WTC11 (cell line): ENCODE measurements around the gene KDM3B. TPM values are rescaled to one million over a fixed set of nuclear protein-coding genes. Genes with fewer than 3 reads are reported as not detected.

Experiments used
- ATAC-seq: fragments of 200-7000 bp; cut with Tn5 transposase; 2 replicates; pipeline ENCODE4 v1.10.0; 2021; ENCODE audit warnings: mild to moderate bottlenecking, moderate library complexity
- CTCF ChIA-PET: fragments of 300-600 bp; sonication (Branson Sonifier 250); formaldehyde crosslinking; loops from one replicate; lab custom pipeline; 2021; ENCODE audit warnings: antibody characterized with exemption; lab: Charles Lee
- POLR2A ChIA-PET: fragments of 350-600 bp; sonication (Branson Sonifier 250); formaldehyde crosslinking; loops from one replicate; lab custom pipeline; 2021; ENCODE audit warnings: antibody characterized with exemption; lab: Charles Lee
- DNase-seq: peaks from one replicate; pipeline ENCODE4 v3.0.0; 2021; ENCODE audit warnings: low spot score
- H3K27ac Mint-ChIP-seq: 2 replicates; pipeline ENCODE4 v1.8.0; 2021; ENCODE audit warnings: mixed read lengths
- H3K27me3 Mint-ChIP-seq: 2 replicates; pipeline ENCODE4 v1.8.0; 2021; ENCODE audit warnings: low read depth, mild to moderate bottlenecking, moderate library complexity, mixed read lengths
- H3K36me3 Mint-ChIP-seq: 2 replicates; pipeline ENCODE4 v1.8.0; 2021; ENCODE audit warnings: mixed read lengths
- H3K4me1 Mint-ChIP-seq: 2 replicates; pipeline ENCODE4 v1.8.0; 2022; ENCODE audit warnings: mixed read lengths
- H3K4me3 Mint-ChIP-seq: 2 replicates; pipeline ENCODE4 v1.8.0; 2021; ENCODE audit warnings: mild to moderate bottlenecking, moderate library complexity, mixed read lengths
- H3K9me3 Mint-ChIP-seq: 2 replicates; pipeline ENCODE4 v1.8.0; 2021; ENCODE audit warnings: mixed read lengths
- GABPB1 ChIP-seq: sonication (generic); formaldehyde crosslinking; IDR thresholded peaks from 2 replicates; pipeline ENCODE4 v1.8.1; 2023; ENCODE audit warnings: mild to moderate bottlenecking, missing genetic modification reagents
- GTF2I ChIP-seq: fragments of 250-450 bp; sonication (Bioruptor Pico); conservative IDR thresholded peaks from 2 replicates; pipeline ENCODE4 v1.4.0; 2021; ENCODE audit warnings: mild to moderate bottlenecking
- KAT7 ChIP-seq: sonication (generic); formaldehyde crosslinking; IDR thresholded peaks from 2 replicates; pipeline ENCODE4 v1.8.1; 2023; ENCODE audit warnings: missing genetic modification reagents, mild to moderate bottlenecking, borderline replicate concordance
- MLX ChIP-seq: sonication (generic); formaldehyde crosslinking; IDR thresholded peaks from 2 replicates; pipeline ENCODE4 v1.8.1; 2023; ENCODE audit warnings: mild to moderate bottlenecking, missing genetic modification reagents, moderate library complexity
- NFATC4 ChIP-seq: fragments of 250-450 bp; sonication (Bioruptor Pico); IDR thresholded peaks from 2 replicates; pipeline ENCODE4 v1.9.0; 2021; ENCODE audit warnings: mild to moderate bottlenecking
- PRRX2 ChIP-seq: fragments of 250-450 bp; sonication (Bioruptor Pico); IDR thresholded peaks from 2 replicates; pipeline ENCODE4 v1.8.0; 2021; ENCODE audit warnings: mild to moderate bottlenecking
- SOX15 ChIP-seq: fragments of 250-450 bp; sonication (Bioruptor Pico); IDR thresholded peaks from 2 replicates; pipeline ENCODE4 v1.9.0; 2021; ENCODE audit warnings: mild to moderate bottlenecking
- STAT6 ChIP-seq: sonication (generic); formaldehyde crosslinking; conservative IDR thresholded peaks from 2 replicates; pipeline ENCODE4 v1.8.1; 2023; ENCODE audit warnings: mild to moderate bottlenecking, low read depth, missing genetic modification reagents, moderate library complexity
- TCF7 ChIP-seq: sonication (generic); formaldehyde crosslinking; IDR thresholded peaks from 2 replicates; pipeline ENCODE4 v1.8.0; 2022; ENCODE audit warnings: mild to moderate bottlenecking, low read depth, missing genetic modification reagents, moderate library complexity
- TEAD1 ChIP-seq: sonication (generic); formaldehyde crosslinking; IDR thresholded peaks from 2 replicates; pipeline ENCODE4 v1.8.0; 2022; ENCODE audit warnings: mild to moderate bottlenecking, missing genetic modification reagents
- ZBTB21 ChIP-seq: sonication (generic); formaldehyde crosslinking; IDR thresholded peaks from 2 replicates; pipeline ENCODE4 v1.8.1; 2023; ENCODE audit warnings: mild to moderate bottlenecking, missing genetic modification reagents, borderline replicate concordance
- ZBTB43 ChIP-seq: sonication (generic); formaldehyde crosslinking; IDR thresholded peaks from 2 replicates; pipeline ENCODE4 v1.8.1; 2023; ENCODE audit warnings: mild to moderate bottlenecking, missing genetic modification reagents
- ZNF138 ChIP-seq: sonication (generic); formaldehyde crosslinking; conservative IDR thresholded peaks from 2 replicates; pipeline ENCODE4 v1.8.1; 2022; ENCODE audit warnings: mild to moderate bottlenecking, moderate library complexity, missing genetic modification reagents
- ZNF317 ChIP-seq: sonication (generic); formaldehyde crosslinking; IDR thresholded peaks from 2 replicates; pipeline ENCODE4 v1.8.1; 2023; ENCODE audit warnings: low read depth, mild to moderate bottlenecking, moderate library complexity, missing genetic modification reagents, borderline replicate concordance
- ZNF423 ChIP-seq: fragments of 250-450 bp; sonication (Bioruptor Pico); IDR thresholded peaks from 2 replicates; pipeline ENCODE4 v2.1.2; 2022; ENCODE audit warnings: mild to moderate bottlenecking, moderate library complexity
- total RNA-seq: library from RNA; stranded (reverse); gene quantifications from 3 replicates; pipeline ENCODE4 v1.2.3, GENCODE V29; 2021
- TF ChIP-seq, protein P1 (sequence below): fragments of 250-450 bp; sonication (Bioruptor Pico); IDR thresholded peaks from 2 replicates; pipeline ENCODE4 v1.9.0; 2021; ENCODE audit warnings: mild to moderate bottlenecking, borderline replicate concordance
- TF ChIP-seq, protein P2 (sequence below): fragments of 250-450 bp; sonication (Bioruptor Pico); IDR thresholded peaks from 2 replicates; pipeline ENCODE4 v1.9.0; 2021; ENCODE audit warnings: moderate library complexity, mild to moderate bottlenecking, inconsistent platforms, borderline replicate concordance
- TF ChIP-seq, protein P3 (sequence below): sonication (generic); formaldehyde crosslinking; IDR thresholded peaks from 2 replicates; pipeline ENCODE4 v1.8.0; 2022; ENCODE audit warnings: mild to moderate bottlenecking, missing genetic modification reagents
- TF ChIP-seq, protein P4 (sequence below): sonication (generic); formaldehyde crosslinking; IDR thresholded peaks from 2 replicates; pipeline ENCODE4 v1.8.1; 2023; ENCODE audit warnings: mild to moderate bottlenecking, missing genetic modification reagents, borderline replicate concordance

Gene KDM3B
- total RNA-seq, 1 experiment from 2014 or later, result 87.9 TPM

- TF ChIP-seq MLX (CRISPR knock-in tag) (no peak), ZNF317 (no peak), TCF7 (CRISPR knock-in tag) (no peak), SOX15 (CRISPR knock-in tag) (no peak), TEAD1 (no peak), ZNF138 (no peak), ZBTB43 (CRISPR knock-in tag) (no peak), GABPB1 (CRISPR knock-in tag) (no peak), KAT7 (CRISPR knock-in tag) (no peak), STAT6 (CRISPR knock-in tag) (no peak), GTF2I (CRISPR knock-in tag) (no peak)
- TF ChIP-seq, protein P1, sequence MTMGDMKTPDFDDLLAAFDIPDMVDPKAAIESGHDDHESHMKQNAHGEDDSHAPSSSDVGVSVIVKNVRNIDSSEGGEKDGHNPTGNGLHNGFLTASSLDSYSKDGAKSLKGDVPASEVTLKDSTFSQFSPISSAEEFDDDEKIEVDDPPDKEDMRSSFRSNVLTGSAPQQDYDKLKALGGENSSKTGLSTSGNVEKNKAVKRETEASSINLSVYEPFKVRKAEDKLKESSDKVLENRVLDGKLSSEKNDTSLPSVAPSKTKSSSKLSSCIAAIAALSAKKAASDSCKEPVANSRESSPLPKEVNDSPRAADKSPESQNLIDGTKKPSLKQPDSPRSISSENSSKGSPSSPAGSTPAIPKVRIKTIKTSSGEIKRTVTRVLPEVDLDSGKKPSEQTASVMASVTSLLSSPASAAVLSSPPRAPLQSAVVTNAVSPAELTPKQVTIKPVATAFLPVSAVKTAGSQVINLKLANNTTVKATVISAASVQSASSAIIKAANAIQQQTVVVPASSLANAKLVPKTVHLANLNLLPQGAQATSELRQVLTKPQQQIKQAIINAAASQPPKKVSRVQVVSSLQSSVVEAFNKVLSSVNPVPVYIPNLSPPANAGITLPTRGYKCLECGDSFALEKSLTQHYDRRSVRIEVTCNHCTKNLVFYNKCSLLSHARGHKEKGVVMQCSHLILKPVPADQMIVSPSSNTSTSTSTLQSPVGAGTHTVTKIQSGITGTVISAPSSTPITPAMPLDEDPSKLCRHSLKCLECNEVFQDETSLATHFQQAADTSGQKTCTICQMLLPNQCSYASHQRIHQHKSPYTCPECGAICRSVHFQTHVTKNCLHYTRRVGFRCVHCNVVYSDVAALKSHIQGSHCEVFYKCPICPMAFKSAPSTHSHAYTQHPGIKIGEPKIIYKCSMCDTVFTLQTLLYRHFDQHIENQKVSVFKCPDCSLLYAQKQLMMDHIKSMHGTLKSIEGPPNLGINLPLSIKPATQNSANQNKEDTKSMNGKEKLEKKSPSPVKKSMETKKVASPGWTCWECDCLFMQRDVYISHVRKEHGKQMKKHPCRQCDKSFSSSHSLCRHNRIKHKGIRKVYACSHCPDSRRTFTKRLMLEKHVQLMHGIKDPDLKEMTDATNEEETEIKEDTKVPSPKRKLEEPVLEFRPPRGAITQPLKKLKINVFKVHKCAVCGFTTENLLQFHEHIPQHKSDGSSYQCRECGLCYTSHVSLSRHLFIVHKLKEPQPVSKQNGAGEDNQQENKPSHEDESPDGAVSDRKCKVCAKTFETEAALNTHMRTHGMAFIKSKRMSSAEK, result no peak
- DNase-seq (no peak), ATAC-seq (no peak)
- ChIA-PET POLR2A (no interaction called here), CTCF (interaction anchor here (3.3 kb wide), 1 partner anchor 20 kb away, joined by 17 read pairs; the partner anchor contains the start of gene KDM3B)
- Mint-ChIP-seq H3K4me1 (no peaks in the 10 kb centered on the region), H3K9me3 (no peaks in the 10 kb centered on the region), H3K4me3 (no peak overlapping the region), H3K27me3 (no peaks in the 10 kb centered on the region), H3K36me3 (peaks cover 31% of the 10 kb centered on the region), H3K27ac (peak overlapping the region; percentile 31; the same call in 1 of the 2 replicates)
Measured at GRCh38 chr5:138372653-138373052, 20.2 kb downstream of the KDM3B start.

- Mint-ChIP-seq H3K27ac (no peak overlapping the region), H3K4me3 (no peak overlapping the region), H3K36me3 (peaks cover 57% of the 10 kb centered on the region), H3K9me3 (no peaks in the 10 kb centered on the region), H3K27me3 (no peaks in the 10 kb centered on the region), H3K4me1 (no peaks in the 10 kb centered on the region)
- no peak for DNase-seq
- ATAC-seq, result no peak
- ChIA-PET POLR2A (no interaction called here), CTCF (interaction anchor here (1.9 kb wide), 1 partner anchor 30 kb away, joined by 4 read pairs; the partner anchor contains the start of gene KDM3B)
- TF ChIP-seq KAT7 (CRISPR knock-in tag), result no peak
- no peak for TF ChIP-seq ZNF423 (CRISPR knock-in tag)
- TF ChIP-seq GABPB1 (CRISPR knock-in tag), result no peak
- TF ChIP-seq, protein P2, sequence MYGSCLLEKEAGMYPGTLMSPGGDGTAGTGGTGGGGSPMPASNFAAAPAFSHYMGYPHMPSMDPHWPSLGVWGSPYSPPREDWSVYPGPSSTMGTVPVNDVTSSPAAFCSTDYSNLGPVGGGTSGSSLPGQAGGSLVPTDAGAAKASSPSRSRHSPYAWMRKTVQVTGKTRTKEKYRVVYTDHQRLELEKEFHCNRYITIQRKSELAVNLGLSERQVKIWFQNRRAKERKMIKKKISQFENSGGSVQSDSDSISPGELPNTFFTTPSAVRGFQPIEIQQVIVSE (CRISPR knock-in tag), result no peak
- no peak for TF ChIP-seq ZBTB21
- TF ChIP-seq TEAD1, result no peak
- no peak for TF ChIP-seq NFATC4 (CRISPR knock-in tag)
- TF ChIP-seq, protein P3, sequence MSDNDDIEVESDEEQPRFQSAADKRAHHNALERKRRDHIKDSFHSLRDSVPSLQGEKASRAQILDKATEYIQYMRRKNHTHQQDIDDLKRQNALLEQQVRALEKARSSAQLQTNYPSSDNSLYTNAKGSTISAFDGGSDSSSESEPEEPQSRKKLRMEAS (CRISPR knock-in tag), result no peak
- TF ChIP-seq, protein P4, sequence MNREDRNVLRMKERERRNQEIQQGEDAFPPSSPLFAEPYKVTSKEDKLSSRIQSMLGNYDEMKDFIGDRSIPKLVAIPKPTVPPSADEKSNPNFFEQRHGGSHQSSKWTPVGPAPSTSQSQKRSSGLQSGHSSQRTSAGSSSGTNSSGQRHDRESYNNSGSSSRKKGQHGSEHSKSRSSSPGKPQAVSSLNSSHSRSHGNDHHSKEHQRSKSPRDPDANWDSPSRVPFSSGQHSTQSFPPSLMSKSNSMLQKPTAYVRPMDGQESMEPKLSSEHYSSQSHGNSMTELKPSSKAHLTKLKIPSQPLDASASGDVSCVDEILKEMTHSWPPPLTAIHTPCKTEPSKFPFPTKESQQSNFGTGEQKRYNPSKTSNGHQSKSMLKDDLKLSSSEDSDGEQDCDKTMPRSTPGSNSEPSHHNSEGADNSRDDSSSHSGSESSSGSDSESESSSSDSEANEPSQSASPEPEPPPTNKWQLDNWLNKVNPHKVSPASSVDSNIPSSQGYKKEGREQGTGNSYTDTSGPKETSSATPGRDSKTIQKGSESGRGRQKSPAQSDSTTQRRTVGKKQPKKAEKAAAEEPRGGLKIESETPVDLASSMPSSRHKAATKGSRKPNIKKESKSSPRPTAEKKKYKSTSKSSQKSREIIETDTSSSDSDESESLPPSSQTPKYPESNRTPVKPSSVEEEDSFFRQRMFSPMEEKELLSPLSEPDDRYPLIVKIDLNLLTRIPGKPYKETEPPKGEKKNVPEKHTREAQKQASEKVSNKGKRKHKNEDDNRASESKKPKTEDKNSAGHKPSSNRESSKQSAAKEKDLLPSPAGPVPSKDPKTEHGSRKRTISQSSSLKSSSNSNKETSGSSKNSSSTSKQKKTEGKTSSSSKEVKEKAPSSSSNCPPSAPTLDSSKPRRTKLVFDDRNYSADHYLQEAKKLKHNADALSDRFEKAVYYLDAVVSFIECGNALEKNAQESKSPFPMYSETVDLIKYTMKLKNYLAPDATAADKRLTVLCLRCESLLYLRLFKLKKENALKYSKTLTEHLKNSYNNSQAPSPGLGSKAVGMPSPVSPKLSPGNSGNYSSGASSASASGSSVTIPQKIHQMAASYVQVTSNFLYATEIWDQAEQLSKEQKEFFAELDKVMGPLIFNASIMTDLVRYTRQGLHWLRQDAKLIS (CRISPR knock-in tag), result no peak
- no peak for TF ChIP-seq PRRX2
Measured at GRCh38 chr5:138382347-138382746, 29.9 kb downstream of the KDM3B start.
